Esophagus muscularis mucosa (tissue), 4 donors: Measurements from ENCODE around the gene MPP1. TPM values are rescaled to one million over a fixed set of nuclear protein-coding genes. Genes with fewer than 3 reads are reported as not detected.

Experiments used
- DNase-seq: peaks from one replicate; pipeline ENCODE4 v3.0.0-alpha.2; 2017; ENCODE audit errors: extremely low spot score
- H3K27ac ChIP-seq, 4 donors: fragments of 200-600 bp; sonication (generic); replicated peaks in 1 of 4; 1 replicate in 3 of 4; 2 replicates in 1 of 4; pipeline ENCODE4 v1.5.1; 2016 to 2019; ENCODE audit warnings: mild to moderate bottlenecking in 1 of 4
- H3K27me3 ChIP-seq, 4 donors: fragments of 200-600 bp; sonication (generic); one replicate each; pipeline versions ENCODE4 v1.5.1 to v1.6.0; 2016 to 2019
- H3K36me3 ChIP-seq, 4 donors: fragments of 200-600 bp; sonication (generic); one replicate each; pipeline ENCODE4 v1.5.1; 2016 to 2019
- H3K4me1 ChIP-seq, 4 donors: fragments of 200-600 bp; sonication (generic); one replicate each; pipeline ENCODE4 v1.5.1; 2016 to 2019
- H3K4me3 ChIP-seq, 4 donors: fragments of 200-600 bp; sonication (generic); 1 replicate in 2 of 4; 2 replicates in 2 of 4; pipeline ENCODE4 v1.5.1; 2016 to 2019; ENCODE audit warnings: mild to moderate bottlenecking in 4 of 4, moderate library complexity in 1 of 4
- H3K9me3 ChIP-seq, 4 donors: fragments of 200-600 bp; sonication (generic); 1 replicate in 3 of 4; 2 replicates in 1 of 4; pipeline ENCODE4 v1.5.1; 2016 to 2019
- EP300 ChIP-seq: sonication (generic); formaldehyde crosslinking; IDR thresholded peaks from one replicate; pipeline ENCODE4 v1.6.1; 2017; ENCODE audit warnings: antibody characterized with exemption
- POLR2A ChIP-seq: fragments of 450-650 bp; IDR thresholded peaks from one replicate; pipeline ENCODE4 v1.6.1; 2017; ENCODE audit warnings: antibody characterized with exemption, moderate library complexity, mild to moderate bottlenecking, low read depth
- POLR2AphosphoS5 ChIP-seq, 2 donors: sonication (generic); formaldehyde crosslinking; IDR thresholded peaks; one replicate each; pipeline ENCODE4 v1.6.1; 2017; ENCODE audit warnings: antibody characterized with exemption in 2 of 2
- WGBS: methylation state at CpG from one replicate; pipeline ENCODE4 v1.1.5; 2018; 5-methylcytosine and 5-hydroxymethylcytosine counted together
- intact Hi-C: fragments of 100-400 bp; cut with DNase I; formaldehyde crosslinking; loops from one replicate; pipeline ENCODE4 v1.15.1; 2023
- total RNA-seq, 4 donors: library from RNA; depleted of rRNA; stranded (reverse); fragments of >200 nt; gene quantifications; one replicate each; pipeline versions ENCODE4 v1.1.0 to v1.2.1, GENCODE V29; 2016
- TF ChIP-seq, protein P1 (sequence below), 3 experiments: fragments of 200-600 bp in 2 of 3; fragments of 450-650 bp in 1 of 3; sonication (generic) in 2 of 3; IDR thresholded peaks; one replicate each; pipeline ENCODE4 v1.5.1; 2017 to 2019; ENCODE audit warnings: antibody characterized with exemption in 3 of 3, mild to moderate bottlenecking in 2 of 3, moderate library complexity in 1 of 3

MPP1 gene
- total RNA-seq, 4 donors from 2014 or later: 28.2 to 46.9 (median 33.3) TPM

DNA sequence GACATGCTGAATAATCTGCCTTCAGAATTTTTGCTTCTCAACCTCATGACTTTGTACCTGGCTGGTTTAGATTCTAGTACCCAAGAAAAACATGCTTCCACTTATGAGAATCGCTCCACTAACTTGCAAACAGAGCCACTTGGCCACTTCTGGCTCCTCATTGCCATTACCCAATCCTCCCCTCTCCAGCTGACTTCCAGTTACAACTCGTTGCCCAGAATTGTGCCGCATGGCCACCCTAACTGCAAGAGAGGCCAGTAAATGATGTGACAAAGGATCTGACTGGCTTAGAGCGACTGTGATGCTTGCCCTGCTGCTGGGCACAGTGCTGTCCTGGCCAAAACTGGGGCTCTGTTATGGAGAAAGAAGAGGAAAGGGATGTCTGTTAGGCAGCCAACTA is 46.6 kb downstream of the MPP1 start:
- 73% methylated on average over 4 of the region's 4 CpGs for WGBS
- no peak for DNase-seq
- peaks cover 3 to 10% (median 7%) of the 10 kb centered on the region in 4 donors for H3K4me1 ChIP-seq
- TF ChIP-seq POLR2A: no peak
- TF ChIP-seq EP300: no peak
- TF ChIP-seq, protein P1, sequence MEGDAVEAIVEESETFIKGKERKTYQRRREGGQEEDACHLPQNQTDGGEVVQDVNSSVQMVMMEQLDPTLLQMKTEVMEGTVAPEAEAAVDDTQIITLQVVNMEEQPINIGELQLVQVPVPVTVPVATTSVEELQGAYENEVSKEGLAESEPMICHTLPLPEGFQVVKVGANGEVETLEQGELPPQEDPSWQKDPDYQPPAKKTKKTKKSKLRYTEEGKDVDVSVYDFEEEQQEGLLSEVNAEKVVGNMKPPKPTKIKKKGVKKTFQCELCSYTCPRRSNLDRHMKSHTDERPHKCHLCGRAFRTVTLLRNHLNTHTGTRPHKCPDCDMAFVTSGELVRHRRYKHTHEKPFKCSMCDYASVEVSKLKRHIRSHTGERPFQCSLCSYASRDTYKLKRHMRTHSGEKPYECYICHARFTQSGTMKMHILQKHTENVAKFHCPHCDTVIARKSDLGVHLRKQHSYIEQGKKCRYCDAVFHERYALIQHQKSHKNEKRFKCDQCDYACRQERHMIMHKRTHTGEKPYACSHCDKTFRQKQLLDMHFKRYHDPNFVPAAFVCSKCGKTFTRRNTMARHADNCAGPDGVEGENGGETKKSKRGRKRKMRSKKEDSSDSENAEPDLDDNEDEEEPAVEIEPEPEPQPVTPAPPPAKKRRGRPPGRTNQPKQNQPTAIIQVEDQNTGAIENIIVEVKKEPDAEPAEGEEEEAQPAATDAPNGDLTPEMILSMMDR (IDR thresholded peaks at IDR 0.05): no peak
- no peak for TF ChIP-seq POLR2AphosphoS5 (IDR thresholded peaks at IDR 0.05)
- no peaks in the 10 kb centered on the region for H3K36me3 ChIP-seq
- H3K9me3 ChIP-seq: no peaks in the 10 kb centered on the region
- no peak overlapping the region for H3K4me3 ChIP-seq
- intact Hi-C loops: no loop called here
- no peaks in the 10 kb centered on the region for H3K27me3 ChIP-seq
- no peak overlapping the region for H3K27ac ChIP-seq

- H3K27me3 ChIP-seq: no peaks in the 10 kb centered on the region
- DNase-seq: no peak
- no peaks in the 10 kb centered on the region for H3K36me3 ChIP-seq
- WGBS: 69% methylated on average over 9 of the region's 9 CpGs
- H3K27ac ChIP-seq: peak overlapping the region in 1 of 4 donors; percentile 77
- TF ChIP-seq POLR2AphosphoS5 (IDR thresholded peaks at IDR 0.05) (no peak), POLR2A (no peak), EP300 (no peak)
- TF ChIP-seq, protein P1 (IDR thresholded peaks at IDR 0.05): no peak
- peak overlapping the region in 2 of 4 donors; percentile 62 to 67 for H3K4me3 ChIP-seq
- H3K9me3 ChIP-seq: no peaks in the 10 kb centered on the region
- intact Hi-C loops: no loop called here
- H3K4me1 ChIP-seq: peaks cover 0 to 23% (median 20%) of the 10 kb centered on the region in 4 donors
Observed at GRCh38 chrX:154751669-154752271, 53.5 kb downstream of the MPP1 start.

DNA sequence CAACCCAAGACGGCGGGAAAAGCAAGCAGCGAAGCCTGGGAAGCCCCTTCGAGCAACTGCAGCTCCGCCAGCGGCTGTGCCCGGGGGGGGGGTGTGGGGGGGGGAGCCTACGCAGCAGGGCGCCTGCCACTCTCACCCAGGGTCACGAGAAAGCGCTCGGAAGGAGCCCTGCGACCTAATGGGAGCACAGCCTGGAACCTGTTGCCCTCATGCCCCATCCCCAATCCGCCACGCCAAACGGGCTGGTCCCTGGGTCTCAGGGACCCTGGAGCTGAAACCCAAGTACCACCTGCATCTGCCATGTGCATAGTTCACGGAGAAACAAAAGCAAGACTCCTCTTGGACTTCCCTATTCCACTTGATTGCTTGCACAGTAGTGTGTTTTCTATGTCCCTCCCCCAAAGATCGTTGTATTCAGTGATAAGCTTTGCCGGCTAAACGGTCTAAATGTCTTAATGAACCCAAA is 54.0 kb downstream of the MPP1 start:
- 70% methylated on average over 7 of the region's 20 CpGs for WGBS

DNA sequence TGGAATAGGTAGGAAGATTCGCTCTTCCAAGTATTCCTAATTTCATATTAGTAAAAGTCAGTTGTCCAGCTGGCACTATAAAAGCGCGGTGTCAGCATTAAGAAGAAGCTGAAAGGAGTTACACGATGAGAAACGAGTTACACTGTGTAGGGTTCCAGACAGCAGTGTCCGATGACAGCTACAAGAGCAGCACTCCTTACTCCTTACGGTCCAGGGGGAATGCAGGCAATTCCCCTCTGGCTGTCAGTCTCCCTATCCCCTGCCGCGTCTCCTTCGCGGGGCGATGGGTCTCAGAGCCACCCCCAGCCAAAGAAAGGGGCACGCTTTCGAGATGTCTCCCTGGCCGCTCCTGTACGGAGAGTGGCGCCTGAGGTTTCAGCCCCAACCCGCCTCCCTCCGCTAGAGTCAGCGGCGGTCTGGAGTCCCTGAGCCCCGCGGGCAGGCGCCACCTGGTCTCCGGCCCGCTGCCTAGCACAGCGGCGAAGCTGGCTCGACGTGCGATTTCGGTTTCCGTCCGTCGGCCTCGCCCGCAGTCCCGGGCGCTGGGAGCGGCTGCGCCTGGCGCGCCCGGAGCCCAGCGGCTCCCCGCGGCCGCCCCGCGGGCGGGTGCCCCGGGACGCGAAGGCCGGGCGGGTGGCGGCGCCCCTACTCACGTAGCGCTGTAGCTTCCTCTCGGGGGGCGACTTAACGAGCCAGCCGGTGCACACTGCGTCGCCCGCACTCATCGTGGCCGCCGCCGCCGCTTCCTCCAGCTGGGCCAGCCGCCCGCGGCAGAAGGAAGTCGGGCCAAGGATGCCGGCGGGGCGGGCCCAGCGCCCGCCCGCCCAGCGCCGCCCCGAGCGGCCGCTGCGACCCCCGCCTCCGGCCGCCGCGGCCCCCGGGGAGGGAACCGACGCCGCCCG is 54.7 kb downstream of the MPP1 start, which contains the start of gene GAB3:
GAB3 (minus strand) TSS at position 777 of the 902 bp plus-strand sequence; CDS start at position 725, 52 bp downstream.
- Histone ChIP-seq H3K4me3 (peak within 1 kb of the TSS; percentile 56 to 67 (median 61)), H3K9me3 (peaks cover 0 to 3% (median 0%) of the 10 kb centered on the region in 4 donors), H3K27ac (peak within 1 kb of the TSS; percentile 74 to 80 (median 78)), H3K36me3 (no peaks in the 10 kb centered on the region), H3K27me3 (no peaks in the 10 kb centered on the region), H3K4me1 (peaks cover 0 to 23% (median 20%) of the 10 kb centered on the region in 4 donors)
- intact Hi-C loops: no loop called here
- TF ChIP-seq EP300: no peak
- peak in 1 of 2 donors; percentile 22 for TF ChIP-seq POLR2AphosphoS5 (IDR thresholded peaks at IDR 0.05)
- no peak for DNase-seq
- WGBS: 30% methylated on average over 9 of the region's 98 CpGs

More for the DNA sequence above, 54.0 kb downstream of the MPP1 start:
- no peaks in the 10 kb centered on the region for H3K9me3 ChIP-seq
- intact Hi-C loops: no loop called here
- TF ChIP-seq, protein P1 (IDR thresholded peaks at IDR 0.05): no peak
- no peak for TF ChIP-seq EP300
- no peak for TF ChIP-seq POLR2A
- TF ChIP-seq POLR2AphosphoS5 (IDR thresholded peaks at IDR 0.05): no peak
- DNase-seq: no peak
- peak overlapping the region; percentile 74 to 80 (median 78) for H3K27ac ChIP-seq
- peaks cover 0 to 23% (median 20%) of the 10 kb centered on the region in 4 donors for H3K4me1 ChIP-seq
- no peaks in the 10 kb centered on the region for H3K27me3 ChIP-seq
- no peaks in the 10 kb centered on the region for H3K36me3 ChIP-seq
- peak overlapping the region; percentile 56 to 67 (median 61) for H3K4me3 ChIP-seq

GRCh38 chrX:154749856-154750255 is 55.4 kb downstream of the MPP1 start:
- Histone ChIP-seq H3K36me3 (no peaks in the 10 kb centered on the region), H3K4me3 (peak overlapping the region; percentile 56 to 67 (median 61)), H3K27ac (peak overlapping the region; percentile 74 to 80 (median 78)), H3K9me3 (peaks cover 0 to 10% (median 0%) of the 10 kb centered on the region in 4 donors), H3K4me1 (peaks cover 0 to 23% (median 20%) of the 10 kb centered on the region in 4 donors), H3K27me3 (no peaks in the 10 kb centered on the region)
- TF ChIP-seq EP300 (no peak), POLR2A (no peak), POLR2AphosphoS5 (IDR thresholded peaks at IDR 0.05) (no peak)
- TF ChIP-seq, protein P1 (IDR thresholded peaks at IDR 0.05): no peak
- intact Hi-C loops: loop anchor here (5.0 kb wide), 1 partner anchor 38 kb away; no protein-coding TSS in a partner anchor
- no peak for DNase-seq
- 48% methylated on average over 6 of the region's 6 CpGs for WGBS
